GM23338 (cell line): Measurements from ENCODE around the gene CABLES1.

Source experiments
- CREB1 ChIP-seq: fragments of 250-450 bp; sonication (Bioruptor Pico); IDR thresholded peaks from 2 replicates; pipeline ENCODE4 v1.5.0; 2020; ENCODE audit warnings: low read depth, mild to moderate bottlenecking, moderate library complexity
- NANOG ChIP-seq: IDR thresholded peaks from 2 replicates; pipeline ENCODE4 v1.6.1; 2016; ENCODE audit warnings: antibody characterized with exemption, borderline replicate concordance
- POLR2AphosphoS5 ChIP-seq: IDR thresholded peaks from 2 replicates; pipeline ENCODE4 v1.6.1; 2016; ENCODE audit warnings: antibody characterized with exemption, low read depth
- TF ChIP-seq, protein P1 (sequence below), 2 experiments: fragments of 200-600 bp in 1 of 2; sonication (generic) in 1 of 2; conservative IDR thresholded peaks; 2 replicates each; pipeline versions ENCODE4 v1.5.1 to v1.6.1; 2016 to 2017; ENCODE audit warnings: antibody characterized with exemption in 2 of 2, low read depth in 2 of 2, mild to moderate bottlenecking in 2 of 2, moderate library complexity in 1 of 2

DNA sequence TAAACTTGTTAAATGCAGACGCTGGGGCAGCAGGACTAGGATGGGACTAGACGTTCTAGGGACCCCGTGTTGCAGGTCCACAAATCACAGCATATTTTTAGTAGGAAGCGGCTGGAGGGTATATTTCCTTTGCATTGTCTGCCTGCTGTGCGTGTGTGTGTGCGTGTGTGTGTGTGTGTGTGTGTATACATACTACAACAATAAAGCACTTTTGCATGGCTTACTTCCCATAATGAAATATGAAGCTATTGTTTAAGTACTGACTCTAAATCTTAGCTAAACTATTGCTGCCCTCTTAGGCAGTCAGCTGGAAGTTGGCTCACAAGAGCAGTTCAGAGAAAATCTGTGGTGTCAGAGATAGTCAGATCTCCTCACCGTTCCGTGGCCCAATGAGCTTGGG is 133.4 kb downstream of the CABLES1 start:
- TF ChIP-seq, protein P1, sequence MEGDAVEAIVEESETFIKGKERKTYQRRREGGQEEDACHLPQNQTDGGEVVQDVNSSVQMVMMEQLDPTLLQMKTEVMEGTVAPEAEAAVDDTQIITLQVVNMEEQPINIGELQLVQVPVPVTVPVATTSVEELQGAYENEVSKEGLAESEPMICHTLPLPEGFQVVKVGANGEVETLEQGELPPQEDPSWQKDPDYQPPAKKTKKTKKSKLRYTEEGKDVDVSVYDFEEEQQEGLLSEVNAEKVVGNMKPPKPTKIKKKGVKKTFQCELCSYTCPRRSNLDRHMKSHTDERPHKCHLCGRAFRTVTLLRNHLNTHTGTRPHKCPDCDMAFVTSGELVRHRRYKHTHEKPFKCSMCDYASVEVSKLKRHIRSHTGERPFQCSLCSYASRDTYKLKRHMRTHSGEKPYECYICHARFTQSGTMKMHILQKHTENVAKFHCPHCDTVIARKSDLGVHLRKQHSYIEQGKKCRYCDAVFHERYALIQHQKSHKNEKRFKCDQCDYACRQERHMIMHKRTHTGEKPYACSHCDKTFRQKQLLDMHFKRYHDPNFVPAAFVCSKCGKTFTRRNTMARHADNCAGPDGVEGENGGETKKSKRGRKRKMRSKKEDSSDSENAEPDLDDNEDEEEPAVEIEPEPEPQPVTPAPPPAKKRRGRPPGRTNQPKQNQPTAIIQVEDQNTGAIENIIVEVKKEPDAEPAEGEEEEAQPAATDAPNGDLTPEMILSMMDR (conservative IDR thresholded peaks at IDR 0.05; ENCODE audit: low read depth in 2 of 2), result no peak
- TF ChIP-seq CREB1 (CRISPR knock-in tag) (no peak), NANOG (no peak), POLR2AphosphoS5 (no peak)
